Psoas muscle (tissue), 8 donors: ENCODE results near the gene CDC14A. TPM values are rescaled to one million over a fixed set of nuclear protein-coding genes. Genes with fewer than 3 reads are reported as not detected.

Experiments
- ATAC-seq, 4 donors: fragments of 200-7000 bp; cut with Tn5 transposase; one replicate each; pipeline ENCODE4 v1.9.1; 2020; ENCODE audit warnings: moderate library complexity in 3 of 4, mild to moderate bottlenecking in 2 of 4
- DNase-seq, 2 donors: peaks; one replicate each; pipeline ENCODE4 v3.0.0-alpha.2; 2020
- H3K27ac ChIP-seq: fragments of 200-600 bp; one replicate; pipeline ENCODE4 v1.8.0; 2022
- H3K27me3 ChIP-seq, 3 donors: fragments of 200-600 bp in 1 of 3; one replicate each; pipeline versions ENCODE4 v1.6.1 to v1.8.0; 2013 to 2022; ENCODE audit warnings: low read length in 2 of 3, mild to moderate bottlenecking in 2 of 3, moderate library complexity in 1 of 3; ENCODE audit not compliant: insufficient read depth in 3 of 3
- H3K36me3 ChIP-seq, 2 donors: fragments of 200-600 bp in 1 of 2; one replicate each; pipeline versions ENCODE4 v1.6.1 to v1.8.0; 2013 to 2022; ENCODE audit warnings: low read depth in 1 of 2, mild to moderate bottlenecking in 1 of 2, moderate library complexity in 1 of 2; ENCODE audit not compliant: insufficient read depth in 1 of 2
- H3K4me1 ChIP-seq: fragments of 200-600 bp; one replicate; pipeline ENCODE4 v1.8.0; 2022
- H3K4me3 ChIP-seq: fragments of 200-600 bp; one replicate; pipeline ENCODE4 v1.8.0; 2022; ENCODE audit warnings: mild to moderate bottlenecking
- H3K9me3 ChIP-seq: fragments of 200-600 bp; one replicate; pipeline ENCODE4 v1.8.0; 2022
- CTCF ChIP-seq: fragments of 200-600 bp; IDR thresholded peaks from one replicate; pipeline ENCODE4 v1.8.0; 2022; ENCODE audit warnings: antibody characterized with exemption
- WGBS, 3 donors: extraction: QIAGEN DNeasy Blood & Tissue Kit; methylation state at CpG; one replicate each; pipeline versions ENCODE4 v1.1.6 to v1.1.7; 2013; 5-methylcytosine and 5-hydroxymethylcytosine counted together
- intact Hi-C, 2 donors: fragments of 100-400 bp; cut with DNase I; formaldehyde crosslinking; loops; one replicate each; pipeline versions ENCODE4 v1.11.0 to v1.14.2; 2022
- polyA plus RNA-seq, 3 donors: library from polyadenylated mRNA; stranded (reverse); fragments of 200-250 nt; gene quantifications; one replicate each; pipeline ENCODE4 v1.2.3, GENCODE V29; 2013
- total RNA-seq, 4 donors: library from RNA; stranded (reverse); fragmentation: NEBNext Ultra II Directional in 2 of 4; extraction: Animal tissue kit (Norgen Biotek cat#: 25700) in 2 of 4; gene quantifications; one replicate each; pipeline versions ENCODE4 v1.2.1 to v1.2.4, GENCODE V29; 2021 to 2023
- donor health status: healthy with polysubstance abuse.
- donor health status: DM: no; HTN: no; CAD: no; lungs with moderate emphysema.
- donor health status: Bipolar disorder and iron deficiency.
- donor health status: healthy.
- donor health status: DM: yes; HTN: yes; CAD: no.
- donor health status: DM: no; HTN: no; CAD: no.
- donor health status: DM: no; HTN: no; CAD: no.
- donor health status: DM: yes; HTN: yes; CAD: no.

The CDC14A gene
- total and polyA plus RNA-seq, 7 donors: 0.44 to 5.5 (median 2.3) TPM

GRCh38 chr1:100440075-100440809 is 87.9 kb downstream of the CDC14A start:
- ATAC-seq (peak in 1 of 4 donors; percentile 47), DNase-seq (no peak)
- Histone ChIP-seq H3K36me3 (peaks cover 0 to 2% of the 10 kb centered on the region in 2 donors), H3K27me3 (no peaks in the 10 kb centered on the region), H3K9me3 (no peaks in the 10 kb centered on the region), H3K27ac (no peak overlapping the region), H3K4me1 (peaks cover 42% of the 10 kb centered on the region), H3K4me3 (no peak overlapping the region)
- intact Hi-C loops: loop anchor here in 1 of 2 donors (5.0 kb wide), 1 partner anchor 88 kb away; the partner anchor contains the start of gene CDC14A
- WGBS, 3 donors: 60 to 63% (median 60%) methylated on average over 4 of the region's 4 CpGs
- no peak for TF ChIP-seq CTCF

- DNase-seq (no peak), ATAC-seq (no peak)
- Histone ChIP-seq H3K4me1 (peaks cover 42% of the 10 kb centered on the region), H3K27ac (no peak overlapping the region), H3K9me3 (no peaks in the 10 kb centered on the region), H3K27me3 (no peaks in the 10 kb centered on the region), H3K4me3 (no peak overlapping the region), H3K36me3 (peaks cover 0 to 2% of the 10 kb centered on the region in 2 donors)
- no peak for TF ChIP-seq CTCF
- WGBS, 3 donors: 81 to 88% (median 81%) methylated on average over 2 of the region's 2 CpGs
- intact Hi-C loops: loop anchor here in 1 of 2 donors (5.0 kb wide), 1 partner anchor 89 kb away; the partner anchor contains the start of gene CDC14A
Observed at GRCh38 chr1:100441146-100441545, 88.8 kb downstream of the CDC14A start.

- peaks cover 42% of the 10 kb centered on the region for H3K4me1 ChIP-seq
- intact Hi-C loops: loop anchor here in 1 of 2 donors (5.0 kb wide), 1 partner anchor 89 kb away; the partner anchor contains the start of gene CDC14A
- H3K27ac ChIP-seq: no peak overlapping the region
- H3K36me3 ChIP-seq: peaks cover 0 to 2% of the 10 kb centered on the region in 2 donors
- no peaks in the 10 kb centered on the region for H3K27me3 ChIP-seq
- DNase-seq (no peak), ATAC-seq (no peak)
- WGBS, 3 donors: 84 to 100% (median 89%) methylated on average over 1 of the region's 1 CpG
- H3K9me3 ChIP-seq: no peaks in the 10 kb centered on the region
- TF ChIP-seq CTCF: no peak
- H3K4me3 ChIP-seq: no peak overlapping the region
Observed at GRCh38 chr1:100441651-100442050, 89.3 kb downstream of the CDC14A start.

- H3K36me3 ChIP-seq: peaks cover 0 to 2% of the 10 kb centered on the region in 2 donors
- 36 to 66% (median 42%) methylated on average over 7 of the region's 7 CpGs for WGBS, 3 donors
- no peaks in the 10 kb centered on the region for H3K9me3 ChIP-seq
- peaks cover 31% of the 10 kb centered on the region for H3K4me1 ChIP-seq
- H3K27ac ChIP-seq: peak overlapping the region; percentile 63
- intact Hi-C loops: loop anchor here in 1 of 2 donors (5.0 kb wide), 1 partner anchor 92 kb away; the partner anchor contains the start of gene CDC14A
- TF ChIP-seq CTCF: no peak
- DNase-seq (no peak), ATAC-seq (peak; percentile 44 to 74 (median 64))
- H3K4me3 ChIP-seq: peak overlapping the region; percentile 19
- H3K27me3 ChIP-seq: no peaks in the 10 kb centered on the region
Observed at GRCh38 chr1:100443811-100444571, 91.7 kb downstream of the CDC14A start.
